ENCODE data around the gene KIFAP3.
"Not testable (repeated sequence)": the region's sequence is repeated elsewhere in the genome, so short reads cannot be mapped to it uniquely, and the experiment has no call there.

Gene KIFAP3

DNA sequence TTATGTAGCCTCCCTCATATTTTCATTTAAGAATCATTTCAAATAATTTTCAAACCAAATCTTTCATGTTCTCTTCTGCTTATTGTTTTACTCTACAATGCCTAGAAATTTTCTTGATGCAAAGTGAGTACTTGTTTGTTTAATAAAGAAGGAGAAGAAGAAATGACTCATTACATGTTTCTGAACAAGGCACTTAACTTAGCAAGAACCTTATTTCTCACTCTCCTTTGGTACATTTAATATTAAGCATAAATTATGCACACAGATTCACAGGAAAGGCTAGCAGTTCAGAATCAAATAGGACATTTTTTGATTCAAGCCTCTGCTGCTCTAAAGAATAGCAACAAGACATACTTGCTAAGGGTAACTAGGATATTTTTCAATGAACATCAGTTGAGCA, 189.9 kb downstream of the KIFAP3 start:
- DNase-seq = no peak

DNA sequence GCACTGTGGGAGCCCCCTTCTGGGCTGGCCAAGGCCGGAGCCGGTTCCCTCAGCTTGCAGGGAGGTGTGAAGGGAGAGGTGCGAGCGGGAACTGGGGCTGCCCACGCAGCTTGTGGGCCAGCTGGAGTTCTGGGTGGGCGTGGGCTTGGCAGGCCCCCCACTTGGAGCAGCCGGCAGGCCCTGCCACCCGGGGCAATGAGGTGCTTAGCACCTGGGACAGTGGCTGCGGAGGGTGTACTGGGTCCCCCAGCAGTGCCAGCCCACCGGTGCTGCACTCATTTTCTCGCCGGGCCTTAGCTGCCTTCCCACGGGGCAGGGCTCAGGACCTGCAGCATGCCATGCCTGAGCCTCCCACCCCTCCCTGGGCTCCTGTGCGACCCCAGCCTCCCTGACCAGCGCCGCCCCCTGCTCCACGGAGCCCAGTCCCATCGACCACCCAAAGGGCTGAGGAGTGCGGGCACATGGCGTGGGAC, 192.4 kb downstream of the KIFAP3 start:
- DNase-seq = no peak

DNA sequence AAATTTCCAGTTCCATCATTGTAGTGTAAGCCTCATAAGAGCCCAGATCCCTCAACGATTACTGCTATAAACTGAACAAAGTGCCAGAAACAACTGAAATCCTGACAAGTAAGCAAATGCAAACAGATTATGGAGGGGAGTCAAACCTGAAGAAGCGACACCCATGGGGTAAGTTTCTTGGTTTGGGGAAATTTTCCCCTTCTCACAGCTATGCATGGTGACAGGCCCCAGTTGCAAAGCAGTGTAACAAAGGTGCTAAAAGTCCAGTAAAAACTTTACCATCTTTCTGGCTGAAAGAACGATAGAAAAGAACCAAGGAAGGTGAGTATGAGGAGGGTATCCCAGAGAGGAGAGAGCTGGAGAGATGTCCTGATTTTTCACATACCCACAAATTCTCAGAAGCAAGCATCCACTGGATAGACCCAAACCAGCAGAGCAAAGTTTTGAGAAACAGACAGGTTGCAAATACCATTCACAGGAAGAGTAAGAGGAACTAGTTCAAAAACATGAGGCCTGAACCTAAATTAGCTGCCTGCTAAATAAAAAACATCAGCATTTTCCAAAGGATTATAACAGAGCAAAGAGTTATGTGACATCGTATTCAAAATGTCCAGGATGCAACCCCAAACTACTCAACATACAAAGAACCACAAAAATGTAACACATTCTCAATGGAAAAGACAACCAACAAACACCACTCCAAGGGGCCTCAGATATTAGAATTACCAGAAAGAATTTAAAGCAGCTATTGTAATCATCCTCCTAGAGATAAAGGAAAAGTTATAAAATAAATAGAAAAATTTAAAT, 195.3 kb downstream of the KIFAP3 start:
- no peak for DNase-seq

DNA sequence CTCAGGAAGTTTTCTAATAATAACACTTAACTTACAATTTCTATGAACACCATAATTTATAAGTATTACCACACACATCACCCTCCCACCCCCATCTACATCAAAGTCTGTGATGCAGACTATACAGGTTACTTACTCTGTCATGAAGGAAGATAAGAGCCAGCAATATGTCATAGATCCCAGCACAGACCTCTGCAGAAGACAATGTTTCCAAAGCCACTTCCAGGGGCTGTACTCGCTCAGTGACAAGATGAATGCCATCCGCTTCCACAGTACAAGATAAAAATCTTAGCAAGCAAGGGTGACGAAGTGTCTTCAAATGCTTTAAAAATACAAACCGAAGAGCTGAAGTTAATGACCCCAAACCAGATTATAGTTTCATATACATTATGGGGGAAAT, 196.0 kb downstream of the KIFAP3 start:
- DNase-seq = no peak

DNA sequence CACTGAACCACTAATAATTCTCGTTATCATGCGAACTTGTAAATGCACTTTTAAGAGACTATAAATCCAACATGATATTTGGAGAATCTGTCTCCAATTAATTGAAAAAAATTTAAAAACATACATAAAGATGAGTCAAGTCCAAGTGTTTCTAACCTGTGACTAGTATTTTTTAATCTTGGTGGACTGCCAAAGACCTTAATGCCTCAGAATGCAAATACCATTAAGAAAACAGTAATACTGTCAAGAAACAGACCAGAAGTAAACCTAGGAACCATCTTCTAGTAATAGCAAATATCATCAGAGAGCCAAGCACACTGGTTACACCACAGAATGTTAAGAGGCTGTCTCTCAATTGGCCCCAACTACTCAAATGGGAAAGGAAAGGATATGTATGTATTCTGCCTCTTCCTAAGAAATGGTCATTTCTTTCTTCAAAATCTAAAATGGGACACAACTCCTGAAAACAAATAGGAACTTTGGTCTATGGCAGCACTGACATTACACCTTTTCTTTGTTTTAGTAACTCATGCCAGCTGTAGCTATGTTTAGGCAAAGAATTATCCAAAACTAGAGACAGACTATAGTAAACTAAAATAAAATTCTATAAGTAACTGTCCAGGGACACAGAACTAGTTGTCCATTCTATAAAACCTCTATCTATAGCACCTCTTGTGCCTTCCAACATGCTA, 196.5 kb downstream of the KIFAP3 start:
- DNase-seq = no peak

DNA sequence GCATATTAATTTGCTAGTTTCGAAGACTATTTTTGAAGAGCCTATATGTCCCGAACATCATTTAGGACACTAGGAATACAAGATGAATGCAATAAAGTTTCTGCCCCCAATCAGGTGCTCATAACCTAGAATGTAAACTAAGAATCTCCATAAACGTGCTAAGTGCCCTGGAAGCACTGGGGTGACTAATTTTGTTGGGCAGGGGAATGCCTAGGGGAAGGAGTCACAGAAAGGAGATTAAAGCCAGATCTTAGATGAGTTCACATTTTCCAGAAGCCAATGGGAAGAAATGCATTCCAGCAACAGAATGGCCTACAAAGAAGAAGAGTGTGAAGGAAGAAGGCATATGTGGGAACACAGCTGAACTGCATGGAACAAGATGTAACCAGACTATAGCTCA, 200.3 kb downstream of the KIFAP3 start:
- no peak for DNase-seq

DNA sequence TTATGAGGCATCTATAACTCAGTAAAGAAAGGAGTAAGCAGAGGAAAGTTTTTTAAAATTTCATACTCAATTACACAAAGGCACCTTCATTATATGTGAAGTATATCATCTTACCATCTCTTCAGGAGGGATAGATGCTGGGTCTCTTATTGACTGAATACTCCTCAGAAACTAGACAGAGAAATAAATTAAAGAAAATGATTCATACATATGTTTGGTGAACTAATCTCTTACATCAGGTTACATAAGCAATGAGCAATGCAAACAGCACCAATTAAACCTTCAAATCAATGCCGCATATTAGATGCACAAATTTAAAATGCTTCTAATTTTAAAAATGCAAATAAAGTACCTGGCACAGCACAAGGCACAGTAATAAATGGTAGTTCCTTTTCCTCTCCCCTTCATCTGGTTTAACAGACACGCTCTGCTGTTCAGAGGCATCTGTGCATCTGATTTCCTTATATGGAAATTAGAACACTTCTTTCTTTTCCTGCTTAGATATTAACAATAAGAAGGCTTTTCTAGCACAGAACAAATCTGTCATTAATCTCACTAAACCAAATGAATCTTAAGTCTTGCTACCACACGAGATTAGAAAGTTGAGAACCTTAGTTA, 200.8 kb downstream of the KIFAP3 start:
- no peak for DNase-seq

DNA sequence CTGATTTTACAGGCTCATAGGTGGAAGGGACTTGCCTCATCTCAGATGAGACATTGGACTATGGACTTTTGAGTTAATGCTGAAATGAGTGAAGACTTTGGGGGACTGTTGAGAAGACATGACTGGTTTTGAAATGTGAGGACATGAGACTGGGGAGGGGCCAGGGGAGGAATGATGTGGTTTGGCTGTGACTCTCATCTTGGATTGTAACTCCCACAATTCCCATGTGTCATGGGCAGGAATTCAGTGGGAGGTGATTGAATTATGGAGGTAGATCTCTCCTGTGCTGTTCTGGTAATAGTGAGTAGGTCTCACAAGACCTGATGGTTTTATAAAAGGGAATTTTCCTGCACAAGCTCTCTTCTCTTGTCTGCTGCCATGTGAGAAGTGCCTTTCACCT, 201.6 kb downstream of the KIFAP3 start:
- DNase-seq = no peak

DNA sequence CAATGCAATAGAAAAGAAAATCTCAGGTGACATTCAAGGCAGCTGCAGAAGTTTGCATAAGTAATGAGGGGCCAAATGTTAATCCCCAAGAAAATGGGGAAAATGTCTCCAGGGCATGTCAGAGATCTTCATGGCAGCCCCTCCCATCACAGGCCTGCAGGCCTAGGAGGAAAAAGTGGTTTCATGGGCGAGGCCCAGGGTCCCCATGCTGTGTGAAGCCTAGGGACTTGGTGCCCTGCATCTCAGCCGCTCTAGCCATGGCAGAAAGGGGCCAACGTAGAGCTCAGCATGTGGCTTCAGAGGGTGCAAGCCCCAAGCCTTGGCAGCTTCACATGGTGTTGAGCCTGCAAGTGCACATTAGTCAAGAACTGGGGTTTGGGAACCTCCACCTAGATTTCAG, 202.5 kb downstream of the KIFAP3 start:
- DNase-seq = not testable (repeated sequence)

Measured in CD4-positive, alpha-beta T cell treated with Interferon alpha-2 for 1 hour (primary cell).